ENCODE data around the gene ADAMTS6.
"Not testable (repeated sequence)": the region's sequence is repeated elsewhere in the genome, so short reads cannot be mapped to it uniquely, and the experiment has no call there.

ADAMTS6 gene

GRCh38 chr5:65481635-65482295, at the start of gene ADAMTS6:
TSS of gene ADAMTS6 (minus strand) at chr5:65481920. CDS start at chr5:65473673, 8,247 bp downstream.
- peak; percentile 63 to 64 for DNase-seq

- DNase-seq, result no peak
These were observed 49.2 kb upstream of the ADAMTS6 start for GRCh38 chr5:65530904-65531303.

GRCh38 chr5:65525726-65526125, 44.0 kb upstream of the ADAMTS6 start:
- no peak for DNase-seq

- no peak for DNase-seq
These were observed 30.6 kb upstream of the ADAMTS6 start for GRCh38 chr5:65512170-65512937.

- DNase-seq, result no peak
These were observed 27.3 kb upstream of the ADAMTS6 start for GRCh38 chr5:65508978-65509377.

- no peak for DNase-seq
These were observed 25.2 kb upstream of the ADAMTS6 start for GRCh38 chr5:65506961-65507360.

GRCh38 chr5:65489119-65489518, 7.4 kb upstream of the ADAMTS6 start:
- no peak for DNase-seq

- DNase-seq, result not testable (repeated sequence)
These were observed 6.4 kb upstream of the ADAMTS6 start for GRCh38 chr5:65488038-65488687.

- not testable (repeated sequence) for DNase-seq
These were observed 5.1 kb upstream of the ADAMTS6 start for GRCh38 chr5:65486803-65487202.

- DNase-seq, result no peak
These were observed 3.7 kb upstream of the ADAMTS6 start for GRCh38 chr5:65485405-65485804.

- DNase-seq, result no peak
These were observed 2.0 kb upstream of the ADAMTS6 start for GRCh38 chr5:65483546-65484346.

- DNase-seq, result no peak
These were observed 1.2 kb upstream of the ADAMTS6 start for GRCh38 chr5:65482736-65483545.

- no peak for DNase-seq
These were observed 596 bp upstream of the ADAMTS6 start for GRCh38 chr5:65482296-65482735.

- no peak for DNase-seq
These were observed 544 bp downstream of the ADAMTS6 start for GRCh38 chr5:65481171-65481581.

- DNase-seq, result peak in 1 of 2 donors; percentile 26
These were observed 1.3 kb downstream of the ADAMTS6 start for GRCh38 chr5:65480306-65480865.

GRCh38 chr5:65479527-65479926, 2.2 kb downstream of the ADAMTS6 start:
- DNase-seq, result no peak

GRCh38 chr5:65478336-65478735, 3.4 kb downstream of the ADAMTS6 start:
- DNase-seq, result no peak

GRCh38 chr5:65475895-65476294, 5.8 kb downstream of the ADAMTS6 start:
- no peak for DNase-seq

- DNase-seq, result no peak
These were observed 6.4 kb downstream of the ADAMTS6 start for GRCh38 chr5:65475336-65475735.

GRCh38 chr5:65474130-65474711, 7.5 kb downstream of the ADAMTS6 start:
- DNase-seq, result no peak

GRCh38 chr5:65468633-65469032, 13.1 kb downstream of the ADAMTS6 start:
- DNase-seq, result no peak
